Caco-2 (cell line): ENCODE measurements around the gene SLC7A9. TPM values are rescaled to one million over a fixed set of nuclear protein-coding genes. Genes with fewer than 3 reads are reported as not detected.
"Not testable (repeated sequence)": the region's sequence is repeated elsewhere in the genome, so short reads cannot be mapped to it uniquely, and the experiment has no call there.

Experiments used
- BruUV-seq: library from RNA; stranded (reverse); fragments of 400-500 nt; replicated peaks from 2 replicates; lab custom pipeline; 2021; lab: Mats Ljungman, UMichigan
- CTCF ChIA-PET: fragments of 300-600 bp; sonication (Branson Sonifier 250); formaldehyde crosslinking; loops from one replicate; lab custom pipeline; 2022; ENCODE audit warnings: antibody characterized with exemption; lab: Charles Lee
- POLR2A ChIA-PET: fragments of 300-600 bp; sonication (Branson Sonifier 250); formaldehyde crosslinking; loops from one replicate; lab custom pipeline; 2022; ENCODE audit warnings: antibody characterized with exemption; lab: Charles Lee
- DNase-seq, 2 experiments: peaks; one replicate each; pipeline versions ENCODE4 v3.0.0 to v3.0.0-alpha.2; 2020 to 2022
- H3K27me3 ChIP-seq: replicated peaks from 2 replicates; pipeline ENCODE4 v1.6.0; 2011; ENCODE audit warnings: low read length; ENCODE audit not compliant: control insufficient read depth, insufficient read depth
- H3K36me3 ChIP-seq: 2 replicates; pipeline ENCODE4 v1.5.1; 2011; ENCODE audit warnings: low read length; ENCODE audit not compliant: control insufficient read depth, insufficient read depth
- H3K4me1 ChIP-seq: fragments of 250-450 bp; sonication (Bioruptor Pico); 2 replicates; pipeline ENCODE4 v1.5.1; 2020; ENCODE audit warnings: mild to moderate bottlenecking
- H3K4me3 ChIP-seq: 2 replicates; pipeline ENCODE4 v1.5.1; 2011; ENCODE audit warnings: low read depth, mild to moderate bottlenecking, control low read depth, low read length
- H3K9me3 ChIP-seq: fragments of 250-450 bp; sonication (Bioruptor Pico); 2 replicates; pipeline ENCODE4 v1.5.1; 2020; ENCODE audit warnings: mild to moderate bottlenecking, moderate library complexity
- H3K27ac Mint-ChIP-seq: one replicate; pipeline ENCODE4 v1.8.0; 2022; ENCODE audit warnings: mixed read lengths; ENCODE audit not compliant: unreplicated experiment
- H3K27me3 Mint-ChIP-seq: one replicate; pipeline ENCODE4 v1.8.0; 2022; ENCODE audit warnings: mixed read lengths; ENCODE audit not compliant: insufficient read depth, unreplicated experiment
- H3K36me3 Mint-ChIP-seq: one replicate; pipeline ENCODE4 v1.8.0; 2022; ENCODE audit warnings: mild to moderate bottlenecking, mixed read lengths; ENCODE audit not compliant: insufficient read depth, unreplicated experiment
- H3K4me1 Mint-ChIP-seq: one replicate; pipeline ENCODE4 v1.8.0; 2022; ENCODE audit warnings: low read depth, mixed read lengths; ENCODE audit not compliant: unreplicated experiment
- H3K4me3 Mint-ChIP-seq: one replicate; pipeline ENCODE4 v1.8.0; 2022; ENCODE audit warnings: mild to moderate bottlenecking, moderate library complexity, mixed read lengths; ENCODE audit not compliant: unreplicated experiment
- H3K9me3 Mint-ChIP-seq: one replicate; pipeline ENCODE4 v1.8.0; 2022; ENCODE audit warnings: mixed read lengths; ENCODE audit not compliant: unreplicated experiment
- CTCF ChIP-seq, 2 experiments: fragments of 200-600 bp in 1 of 2; IDR thresholded peaks; 1 replicate in 1 of 2; 2 replicates in 1 of 2; pipeline versions ENCODE4 v1.5.1 to v1.8.0; 2011 to 2022; ENCODE audit warnings: antibody characterized with exemption in 1 of 2, control low read depth in 1 of 2, inconsistent platforms in 1 of 2, low read depth in 1 of 2, low read length in 1 of 2, mild to moderate bottlenecking in 1 of 2, moderate library complexity in 1 of 2; ENCODE audit not compliant: insufficient read depth in 1 of 2, severe bottlenecking in 1 of 2, unreplicated experiment in 1 of 2
- intact Hi-C: fragments of 100-400 bp; cut with micrococcal nuclease; formaldehyde crosslinking; loops from one replicate; pipeline ENCODE4 v1.10.0; 2022; ENCODE audit not compliant: unreplicated experiment
- total RNA-seq: library from RNA; stranded (reverse); gene quantifications from 2 replicates; pipeline ENCODE4 v1.2.3, GENCODE V29; 2022

Gene SLC7A9
- total RNA-seq, 1 experiment from 2014 or later: 3.6 TPM

GRCh38 chr19:32789429-32789828 is 80.1 kb downstream of the SLC7A9 start:
- Mint-ChIP-seq H3K27ac (no peak overlapping the region), H3K27me3 (no peaks in the 10 kb centered on the region), H3K4me1 (no peaks in the 10 kb centered on the region), H3K4me3 (no peak overlapping the region), H3K36me3 (no peaks in the 10 kb centered on the region), H3K9me3 (no peaks in the 10 kb centered on the region)
- H3K4me3 ChIP-seq: no peak overlapping the region
- no peak for DNase-seq
- no peaks in the 10 kb centered on the region for H3K36me3 ChIP-seq
- TF ChIP-seq CTCF (IDR thresholded peaks at IDR 0.05; ENCODE audit: insufficient read depth in 1 of 2, low read depth in 1 of 2, low read length in 1 of 2, severe bottlenecking in 1 of 2, unreplicated experiment in 1 of 2): no peak
- H3K4me1 ChIP-seq: no peaks in the 10 kb centered on the region
- H3K27me3 ChIP-seq: no peaks in the 10 kb centered on the region
- CTCF ChIA-PET: no interaction called here
- intact Hi-C loops: no loop called here
- no peaks in the 10 kb centered on the region for H3K9me3 ChIP-seq
- BruUV-seq: no TSS peak
- POLR2A ChIA-PET: no interaction called here

GRCh38 chr19:32787895-32788294 is 81.7 kb downstream of the SLC7A9 start:
- H3K4me3 ChIP-seq, H3K4me1 Mint-ChIP-seq, H3K9me3 Mint-ChIP-seq, DNase-seq, intact Hi-C loops, H3K27ac Mint-ChIP-seq, H3K36me3 ChIP-seq, BruUV-seq, H3K27me3 ChIP-seq, H3K4me3 Mint-ChIP-seq, H3K9me3 ChIP-seq, H3K4me1 ChIP-seq, H3K27me3 Mint-ChIP-seq, H3K36me3 Mint-ChIP-seq: not testable (repeated sequence)
- ChIA-PET POLR2A (interaction anchor here (0.6 kb wide), 1 partner anchor 831 kb away, joined by 17 read pairs; no protein-coding TSS in a partner anchor), CTCF (interaction anchor here (0.6 to 1.5 kb wide), 3 partner anchors 39 to 184 kb away, joined by 3 to 4 read pairs (median 4); no protein-coding TSS in a partner anchor)

- H3K36me3 Mint-ChIP-seq, H3K4me3 Mint-ChIP-seq, H3K36me3 ChIP-seq, H3K9me3 Mint-ChIP-seq, H3K27me3 ChIP-seq, H3K27me3 Mint-ChIP-seq, BruUV-seq, H3K4me1 Mint-ChIP-seq, H3K27ac Mint-ChIP-seq, H3K4me1 ChIP-seq, H3K4me3 ChIP-seq, H3K9me3 ChIP-seq, intact Hi-C loops: not testable (repeated sequence)
- POLR2A ChIA-PET: interaction anchor here (0.6 kb wide), 1 partner anchor 831 kb away, joined by 17 read pairs; no protein-coding TSS in a partner anchor
- CTCF ChIA-PET: interaction anchor here (0.6 to 1.5 kb wide), 3 partner anchors 39 to 183 kb away, joined by 3 to 4 read pairs (median 4); no protein-coding TSS in a partner anchor
- DNase-seq: peak; percentile 7 to 43
Measured at GRCh38 chr19:32787161-32787813, 82.3 kb downstream of the SLC7A9 start.

- H3K9me3 Mint-ChIP-seq: peaks cover 13% of the 10 kb centered on the region
- POLR2A ChIA-PET, H3K4me1 ChIP-seq, CTCF ChIA-PET, DNase-seq, intact Hi-C loops, H3K36me3 ChIP-seq, H3K9me3 ChIP-seq, H3K4me1 Mint-ChIP-seq, H3K27ac Mint-ChIP-seq, BruUV-seq, H3K27me3 ChIP-seq, H3K4me3 ChIP-seq, H3K27me3 Mint-ChIP-seq, H3K36me3 Mint-ChIP-seq, H3K4me3 Mint-ChIP-seq: not testable (repeated sequence)
Measured at GRCh38 chr19:32782089-32782488, 87.5 kb downstream of the SLC7A9 start.
